ENCODE measurements around the gene DACH2. TPM values are rescaled to one million over a fixed set of nuclear protein-coding genes. Genes with fewer than 3 reads are reported as not detected.

Gene DACH2
- total RNA-seq, 4 donors from 2014 or later, result 0.37 TPM; not detected in 3

- H3K4me1 ChIP-seq, result no peaks in the 10 kb centered on the region
- H3K36me3 ChIP-seq, result no peaks in the 10 kb centered on the region
- H3K27me3 ChIP-seq, result no peaks in the 10 kb centered on the region
- in situ Hi-C loops (cut with MboI; ENCODE audit: low pct_ligation_motif_present in 1 of 4, low pct_unique_long_range_greater_than_20kb in 1 of 4, low sequenced_read_pairs in 3 of 4) (no loop called here), intact Hi-C loops (cut with DNase I; ENCODE audit: low total_unique reads) (no loop called here)
- WGBS, 2 donors (ENCODE audit: low coverage in 1 of 2), result 90% methylated on average over 1 of the region's 1 CpG; no CpG with 5 or more reads in 1 of the 2 donors
- no peaks in the 10 kb centered on the region for H3K9me3 ChIP-seq
- TF ChIP-seq EP300 (IDR thresholded peaks at IDR 0.05; ENCODE audit: low read depth) (no peak), POLR2AphosphoS5 (IDR thresholded peaks at IDR 0.05) (no peak)
- H3K4me3 ChIP-seq, result no peak overlapping the region
- no peak overlapping the region for H3K27ac ChIP-seq
- DNase-seq, result no peak
Observed at GRCh38 chrX:86121916-86122315, 26.3 kb upstream of the DACH2 start.

GRCh38 chrX:86133761-86134160, 14.5 kb upstream of the DACH2 start:
- 8% methylated on average over 3 of the region's 3 CpGs; no CpG with 5 or more reads in 1 of the 2 donors for WGBS, 2 donors (ENCODE audit: low coverage in 1 of 2)
- no peaks in the 10 kb centered on the region for H3K4me1 ChIP-seq
- no peak overlapping the region for H3K27ac ChIP-seq
- in situ Hi-C loops (cut with MboI; ENCODE audit: low pct_ligation_motif_present in 1 of 4, low pct_unique_long_range_greater_than_20kb in 1 of 4, low sequenced_read_pairs in 3 of 4) (no loop called here), intact Hi-C loops (cut with DNase I; ENCODE audit: low total_unique reads) (no loop called here)
- DNase-seq, result no peak
- TF ChIP-seq EP300 (IDR thresholded peaks at IDR 0.05; ENCODE audit: low read depth), result no peak
- peak in 3 of 5 experiments; percentile 23 to 47 (median 33) for TF ChIP-seq CTCF (IDR thresholded peaks at IDR 0.05)
- TF ChIP-seq POLR2AphosphoS5 (IDR thresholded peaks at IDR 0.05), result no peak
- no peaks in the 10 kb centered on the region for H3K36me3 ChIP-seq
- H3K9me3 ChIP-seq, result no peaks in the 10 kb centered on the region
- H3K4me3 ChIP-seq, result no peak overlapping the region
- H3K27me3 ChIP-seq, result no peaks in the 10 kb centered on the region

- DNase-seq, result no peak
- intact Hi-C loops (cut with DNase I; ENCODE audit: low total_unique reads), result no loop called here
- Histone ChIP-seq H3K27me3 (no peaks in the 10 kb centered on the region), H3K36me3 (no peaks in the 10 kb centered on the region), H3K4me3 (no peak overlapping the region), H3K9me3 (no peaks in the 10 kb centered on the region), H3K27ac (no peak overlapping the region), H3K4me1 (no peaks in the 10 kb centered on the region)
- in situ Hi-C loops (cut with MboI; ENCODE audit: low pct_ligation_motif_present in 1 of 4, low pct_unique_long_range_greater_than_20kb in 1 of 4, low sequenced_read_pairs in 3 of 4), result no loop called here
- TF ChIP-seq POLR2A (IDR thresholded peaks at IDR 0.05) (no peak), CTCF (IDR thresholded peaks at IDR 0.05) (no peak), POLR2AphosphoS5 (IDR thresholded peaks at IDR 0.05) (no peak), EP300 (IDR thresholded peaks at IDR 0.05; ENCODE audit: low read depth) (no peak)
- 72% methylated on average over 3 of the region's 3 CpGs; no CpG with 5 or more reads in 1 of the 2 donors for WGBS, 2 donors (ENCODE audit: low coverage in 1 of 2)
Observed at GRCh38 chrX:86137071-86137470, 11.2 kb upstream of the DACH2 start.

GRCh38 chrX:86141786-86142185, 6.5 kb upstream of the DACH2 start:
- Histone ChIP-seq H3K4me3 (no peak overlapping the region), H3K9me3 (no peaks in the 10 kb centered on the region), H3K4me1 (no peaks in the 10 kb centered on the region), H3K36me3 (no peaks in the 10 kb centered on the region), H3K27ac (no peak overlapping the region), H3K27me3 (no peaks in the 10 kb centered on the region)
- no peak for DNase-seq
- no peak for TF ChIP-seq POLR2A (IDR thresholded peaks at IDR 0.05)
- no peak for TF ChIP-seq EP300 (IDR thresholded peaks at IDR 0.05; ENCODE audit: low read depth)
- no peak for TF ChIP-seq CTCF (IDR thresholded peaks at IDR 0.05)
- no peak for TF ChIP-seq POLR2AphosphoS5 (IDR thresholded peaks at IDR 0.05)
- in situ Hi-C loops (cut with MboI; ENCODE audit: low pct_ligation_motif_present in 1 of 4, low pct_unique_long_range_greater_than_20kb in 1 of 4, low sequenced_read_pairs in 3 of 4), result no loop called here
- intact Hi-C loops (cut with DNase I; ENCODE audit: low total_unique reads), result no loop called here
- WGBS, 2 donors (ENCODE audit: low coverage in 1 of 2), result 67% methylated on average over 1 of the region's 1 CpG; no CpG with 5 or more reads in 1 of the 2 donors

GRCh38 chrX:86146102-86146501, 2.1 kb upstream of the DACH2 start:
- no peaks in the 10 kb centered on the region for H3K9me3 ChIP-seq
- intact Hi-C loops (cut with DNase I; ENCODE audit: low total_unique reads) (no loop called here), in situ Hi-C loops (cut with MboI; ENCODE audit: low pct_ligation_motif_present in 1 of 4, low pct_unique_long_range_greater_than_20kb in 1 of 4, low sequenced_read_pairs in 3 of 4) (no loop called here)
- DNase-seq, result no peak
- TF ChIP-seq CTCF (IDR thresholded peaks at IDR 0.05) (no peak), POLR2A (IDR thresholded peaks at IDR 0.05) (no peak), POLR2AphosphoS5 (IDR thresholded peaks at IDR 0.05) (no peak), EP300 (IDR thresholded peaks at IDR 0.05; ENCODE audit: low read depth) (no peak)
- no peaks in the 10 kb centered on the region for H3K36me3 ChIP-seq
- peaks cover 0 to 6% (median 0%) of the 10 kb centered on the region in 4 donors for H3K4me1 ChIP-seq
- 56 to 80% methylated on average over 2 to 4 of the region's 4 CpGs for WGBS, 2 donors (ENCODE audit: low coverage in 1 of 2)
- peaks cover 23% of the 10 kb centered on the region for H3K27me3 ChIP-seq
- H3K27ac ChIP-seq, result no peak overlapping the region
- no peak overlapping the region for H3K4me3 ChIP-seq

Measured in transverse colon (tissue), 4 donors.